GM10248 (cell line): ENCODE measurements around the gene CAPG.

ENCODE experiments used
- CTCF ChIA-PET: fragments of 300-600 bp; sonication (Branson Sonifier 250); formaldehyde crosslinking; extraction: SDS; loops from one replicate; lab custom pipeline; 2021; ENCODE audit warnings: antibody characterized with exemption; lab: Yijun Ruan, JAX
- POLR2A ChIA-PET: fragments of 350-650 bp; sonication (Branson Sonifier 250); formaldehyde crosslinking; extraction: SDS; loops from one replicate; lab custom pipeline; 2020; ENCODE audit warnings: antibody characterized with exemption; lab: Yijun Ruan, JAX
- DNase-seq: peaks from one replicate; pipeline ENCODE4 v3.0.0; 2012; ENCODE audit errors: extremely low spot score
- TF ChIP-seq, protein P1 (sequence below): IDR thresholded peaks from 2 replicates; pipeline ENCODE4 v1.5.1; 2012; ENCODE audit warnings: mild to moderate bottlenecking, low read depth; ENCODE audit errors: extremely low read depth, missing control alignments, control extremely low read depth

The CAPG gene

DNA sequence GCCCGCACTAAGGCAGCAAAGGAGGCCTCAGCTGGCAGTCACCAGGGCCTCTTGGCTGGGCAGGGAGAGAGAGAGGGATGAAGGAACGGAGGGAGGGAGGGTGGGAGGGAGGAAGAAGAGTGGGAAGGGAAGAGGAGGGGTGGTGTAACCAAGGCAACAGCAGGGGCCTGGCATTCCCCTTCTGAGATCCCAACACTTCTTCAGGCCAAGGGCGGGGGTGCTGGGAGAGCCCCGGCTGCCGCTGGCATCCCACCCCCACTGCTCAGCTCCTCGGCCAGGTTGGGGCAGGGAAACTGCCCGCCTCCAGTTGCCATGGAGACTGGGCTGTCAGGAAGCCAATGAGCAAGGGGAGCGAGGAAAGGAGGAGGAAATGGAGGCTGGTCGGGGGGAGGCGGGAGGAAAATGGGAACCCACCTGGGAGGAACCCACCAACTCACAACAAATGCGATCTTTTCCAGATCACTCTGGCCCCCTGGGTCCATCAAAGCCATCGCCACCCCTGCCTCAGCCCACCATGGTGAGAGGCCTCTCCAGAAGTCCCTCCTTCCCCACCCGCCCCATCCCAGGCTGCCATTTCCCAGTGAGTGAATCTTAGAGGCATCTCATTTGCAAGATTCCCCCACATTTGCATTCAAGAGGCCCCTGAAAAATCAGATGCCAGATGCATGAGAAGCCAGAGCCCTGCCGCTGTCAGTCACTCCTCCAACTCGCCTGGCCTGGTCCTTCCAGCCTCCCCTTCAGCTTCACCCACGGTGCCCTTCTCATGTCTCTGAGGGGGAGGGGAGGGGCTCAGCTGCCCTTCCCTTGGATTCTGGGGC, 20.8 kb upstream of the CAPG start:
- TF ChIP-seq, protein P1, sequence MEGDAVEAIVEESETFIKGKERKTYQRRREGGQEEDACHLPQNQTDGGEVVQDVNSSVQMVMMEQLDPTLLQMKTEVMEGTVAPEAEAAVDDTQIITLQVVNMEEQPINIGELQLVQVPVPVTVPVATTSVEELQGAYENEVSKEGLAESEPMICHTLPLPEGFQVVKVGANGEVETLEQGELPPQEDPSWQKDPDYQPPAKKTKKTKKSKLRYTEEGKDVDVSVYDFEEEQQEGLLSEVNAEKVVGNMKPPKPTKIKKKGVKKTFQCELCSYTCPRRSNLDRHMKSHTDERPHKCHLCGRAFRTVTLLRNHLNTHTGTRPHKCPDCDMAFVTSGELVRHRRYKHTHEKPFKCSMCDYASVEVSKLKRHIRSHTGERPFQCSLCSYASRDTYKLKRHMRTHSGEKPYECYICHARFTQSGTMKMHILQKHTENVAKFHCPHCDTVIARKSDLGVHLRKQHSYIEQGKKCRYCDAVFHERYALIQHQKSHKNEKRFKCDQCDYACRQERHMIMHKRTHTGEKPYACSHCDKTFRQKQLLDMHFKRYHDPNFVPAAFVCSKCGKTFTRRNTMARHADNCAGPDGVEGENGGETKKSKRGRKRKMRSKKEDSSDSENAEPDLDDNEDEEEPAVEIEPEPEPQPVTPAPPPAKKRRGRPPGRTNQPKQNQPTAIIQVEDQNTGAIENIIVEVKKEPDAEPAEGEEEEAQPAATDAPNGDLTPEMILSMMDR = no peak
- ChIA-PET POLR2A (interaction anchor here (1.2 to 3.2 kb wide), 2 partner anchors 108 kb away, joined by 8 to 10 read pairs; partner anchors contain the start of gene MAT2A), CTCF (interaction anchor here (1.1 to 5.0 kb wide), 3 partner anchors 11 to 121 kb away, joined by 6 to 37 read pairs (median 6); partner anchors contain the start of gene SH2D6)
- no peak for DNase-seq

DNA sequence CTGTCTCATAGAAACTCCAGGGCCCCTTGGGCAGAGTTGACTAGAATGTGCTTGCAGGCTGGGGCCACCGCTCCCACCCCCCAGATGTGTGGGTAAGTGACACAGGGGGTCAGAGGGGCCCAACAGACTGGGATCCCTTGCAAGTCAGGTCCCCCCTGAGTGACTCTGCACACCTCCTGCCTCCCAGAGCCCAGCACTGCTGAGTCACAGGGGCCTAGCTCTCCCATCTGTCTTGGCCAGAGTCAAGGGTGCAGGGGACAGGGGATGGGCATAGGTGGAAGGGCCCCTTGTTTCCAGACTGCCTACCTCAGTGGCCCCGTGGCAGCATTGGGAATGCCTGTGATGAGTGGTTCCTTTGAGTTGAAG, 19.7 kb upstream of the CAPG start:
- POLR2A ChIA-PET = interaction anchor here (3.2 kb wide), 1 partner anchor 109 kb away, joined by 10 read pairs; the partner anchor contains the start of gene MAT2A
- CTCF ChIA-PET = interaction anchor here (1.5 to 5.0 kb wide), 4 partner anchors 10 to 131 kb away, joined by 4 to 37 read pairs (median 6); partner anchors contain the start of gene SH2D6
- TF ChIP-seq, protein P1 = no peak
- no peak for DNase-seq

DNA sequence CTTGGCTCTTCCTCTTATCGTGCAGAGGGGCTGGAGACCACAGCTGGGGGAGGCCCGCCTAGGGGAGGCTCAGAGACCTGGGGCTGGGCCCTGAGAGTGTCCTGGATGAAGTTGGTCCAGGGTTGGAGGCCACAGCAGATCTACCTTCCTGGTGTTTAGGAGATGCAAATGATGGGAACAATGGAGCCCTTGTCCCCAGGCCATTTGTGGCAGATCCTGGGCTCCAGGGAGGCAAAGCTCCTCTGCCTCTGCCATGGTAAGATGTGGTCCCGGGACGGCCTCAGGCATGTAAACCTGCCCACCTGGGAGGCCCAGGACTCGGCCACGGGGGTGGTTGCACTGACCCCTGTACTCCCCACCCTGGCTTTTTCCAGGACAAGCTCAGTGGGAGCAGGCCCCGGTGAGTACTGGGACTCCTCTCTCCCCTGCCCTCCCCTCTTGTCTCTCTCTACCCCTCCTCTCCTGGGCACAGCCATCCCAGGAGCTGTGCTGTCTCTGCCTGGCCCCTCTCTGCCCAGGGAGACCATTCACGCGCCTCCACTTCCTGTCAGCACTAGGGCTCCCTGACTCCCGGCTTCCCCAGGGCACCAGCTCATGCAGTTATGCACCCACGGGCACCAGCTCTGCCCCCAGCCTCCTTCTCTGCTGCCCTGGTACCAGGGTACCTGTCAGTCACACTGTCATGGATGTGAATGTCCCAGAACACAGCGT, 19.2 kb upstream of the CAPG start:
- ChIA-PET POLR2A (interaction anchor here (3.2 kb wide), 1 partner anchor 109 kb away, joined by 10 read pairs; the partner anchor contains the start of gene MAT2A), CTCF (interaction anchor here (1.4 to 5.0 kb wide), 5 partner anchors 9 to 131 kb away, joined by 4 to 37 read pairs (median 6); partner anchors contain the start of genes MAT2A and SH2D6)
- no peak for DNase-seq
- TF ChIP-seq, protein P1 = no peak

DNA sequence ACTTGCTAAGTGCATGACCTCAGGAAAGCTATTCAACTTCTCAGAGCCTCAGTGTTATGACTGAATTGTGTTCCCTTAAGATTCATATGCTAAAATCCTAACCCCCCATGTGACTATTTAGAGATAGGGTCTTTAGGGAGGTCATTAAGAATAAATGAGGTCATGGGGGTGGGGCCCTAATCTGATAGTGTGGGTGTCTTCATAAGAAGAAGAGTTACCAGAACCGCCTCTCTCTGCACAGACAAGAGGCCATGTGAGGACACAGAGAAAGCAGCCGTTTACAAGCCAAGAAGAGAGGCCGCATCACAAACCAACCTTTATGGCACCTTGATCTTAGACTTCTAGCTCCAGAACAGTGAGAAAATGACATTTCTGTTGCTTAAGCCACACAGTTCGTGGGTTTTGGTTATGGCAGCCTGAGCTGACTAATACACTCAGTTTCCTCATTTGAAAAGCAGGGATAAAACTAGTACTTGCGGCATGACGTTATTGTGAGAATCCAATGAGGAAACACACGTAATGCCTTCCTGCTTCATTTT, 18.2 kb upstream of the CAPG start:
- ChIA-PET POLR2A (interaction anchor here (0.5 to 3.2 kb wide), 2 partner anchors 9 to 110 kb away, joined by 4 to 10 read pairs; partner anchors contain the start of gene MAT2A), CTCF (interaction anchor here (1.1 to 5.0 kb wide), 5 partner anchors 8 to 132 kb away, joined by 4 to 37 read pairs (median 6); partner anchors contain the start of genes MAT2A and SH2D6)
- TF ChIP-seq, protein P1 = no peak
- no peak for DNase-seq

DNA sequence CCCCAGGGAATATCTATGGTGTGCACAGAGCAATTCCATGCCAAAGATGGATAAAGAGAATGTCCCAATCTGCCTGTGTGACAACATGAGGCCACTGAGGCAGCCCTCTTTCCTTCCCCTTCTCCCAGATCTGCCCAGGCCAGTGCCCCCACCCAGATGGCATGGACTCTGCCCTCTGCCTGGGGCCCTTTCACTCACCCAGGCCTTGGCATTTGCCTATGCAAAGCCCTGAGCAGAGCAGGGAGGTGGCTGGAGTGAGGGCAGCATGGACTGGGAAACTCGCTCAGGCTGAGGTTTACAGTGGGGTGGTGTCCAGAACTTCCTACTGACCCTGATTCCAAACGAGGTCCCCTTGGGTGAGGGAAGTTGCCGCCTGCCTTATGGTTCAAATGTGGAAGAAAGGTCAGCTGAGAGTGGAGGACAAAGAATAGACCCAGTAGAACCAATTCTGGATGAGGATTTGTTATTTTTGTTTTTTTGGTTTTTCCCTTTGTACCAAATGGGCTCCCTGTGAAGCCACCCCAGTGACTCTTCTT, 17.2 kb upstream of the CAPG start:
- no peak for DNase-seq
- ChIA-PET CTCF (interaction anchor here (1.1 to 5.0 kb wide), 2 partner anchors 7 to 10 kb away, joined by 6 to 37 read pairs; partner anchors contain the start of gene SH2D6), POLR2A (no interaction called here)

More for the DNA sequence above, 17.2 kb upstream of the CAPG start:
- TF ChIP-seq, protein P1 = no peak
